Adrenal gland (tissue), 12 donors: ENCODE results near the gene SLC15A1. TPM values are rescaled to one million over a fixed set of nuclear protein-coding genes. Genes with fewer than 3 reads are reported as not detected.

Experiments
- DNase-seq, 7 donors: peaks; one replicate each; pipeline ENCODE4 v3.0.0-alpha.2; 2019 to 2020
- H3K27ac ChIP-seq, 5 donors: fragments of 200-600 bp; sonication (generic) in 4 of 5; 1 replicate in 3 of 5; 2 replicates in 2 of 5; pipeline versions ENCODE4 v1.5.1 to v1.8.0; 2016 to 2020; ENCODE audit warnings: mild to moderate bottlenecking in 1 of 5
- H3K27me3 ChIP-seq: fragments of 200-600 bp; 2 replicates; pipeline ENCODE4 v1.8.0; 2021
- H3K36me3 ChIP-seq, 2 donors: fragments of 200-600 bp; replicated peaks in 1 of 2; 1 replicate in 1 of 2; 2 replicates in 1 of 2; pipeline versions ENCODE4 v1.5.1 to v1.8.0; 2018 to 2022
- H3K4me1 ChIP-seq, 2 donors: fragments of 200-600 bp; replicated peaks in 1 of 2; 1 replicate in 1 of 2; 2 replicates in 1 of 2; pipeline versions ENCODE4 v1.5.1 to v1.8.0; 2018 to 2021
- H3K4me3 ChIP-seq, 4 donors: fragments of 200-600 bp; sonication (generic) in 3 of 4; one replicate each; pipeline ENCODE4 v1.5.1; 2016 to 2018
- H3K9me3 ChIP-seq, 3 donors: fragments of 200-600 bp; sonication (generic) in 1 of 3; replicated peaks in 1 of 3; 1 replicate in 2 of 3; 2 replicates in 1 of 3; pipeline versions ENCODE4 v1.5.1 to v1.8.0; 2016 to 2021
- POLR2A ChIP-seq, 2 donors: fragments of 450-650 bp; IDR thresholded peaks; one replicate each; pipeline ENCODE4 v1.6.1; 2017; ENCODE audit warnings: antibody characterized with exemption in 2 of 2, mild to moderate bottlenecking in 2 of 2, moderate library complexity in 1 of 2
- WGBS, 4 donors: extraction: QIAGEN DNeasy Blood & Tissue Kit in 2 of 4; methylation state at CpG; one replicate each; pipeline versions ENCODE4 v1.1.5 to v1.1.7; 2013 to 2017; 5-methylcytosine and 5-hydroxymethylcytosine counted together
- intact Hi-C, 2 donors: fragments of 100-400 bp; cut with DNase I; formaldehyde crosslinking; loops; one replicate each; pipeline versions ENCODE4 v1.14.1 to v1.15.0; 2022 to 2023
- polyA plus RNA-seq, 3 donors: library from polyadenylated mRNA; stranded (reverse); fragments of 200-250 nt in 2 of 3; fragments of 350-450 nt in 1 of 3; fragmentation: Illumina TruSeq in 1 of 3; extraction: RNeasy Lipid Tissue Mini Kit (QIAGEN cat#74804) in 1 of 3; gene quantifications; one replicate each; pipeline ENCODE4 v1.2.3, GENCODE V29; 2013 to 2014
- total RNA-seq, 9 donors: library from RNA; depleted of rRNA in 4 of 9; stranded (reverse); fragments of >200 nt in 4 of 9; fragments of 120-200 nt in 1 of 9; fragmentation: NEBNext Ultra II Directional in 1 of 9; extraction: Animal tissue kit (Norgen Biotek cat#: 25700) in 1 of 9; gene quantifications; one replicate each; pipeline versions ENCODE4 v1.1.0 to v1.2.4, GENCODE V29; 2013 to 2023
- TF ChIP-seq, protein P1 (sequence below), 6 experiments: fragments of 450-650 bp in 4 of 6; fragments of 200-600 bp in 2 of 6; sonication (generic) in 1 of 6; IDR thresholded peaks; 1 replicate in 5 of 6; 2 replicates in 1 of 6; pipeline versions ENCODE4 v1.5.1 to v1.8.0; 2016 to 2021; ENCODE audit warnings: antibody characterized with exemption in 6 of 6, mild to moderate bottlenecking in 2 of 6, moderate library complexity in 1 of 6
- donor health status: healthy with polysubstance abuse.
- donor health status: Bipolar disorder and iron deficiency.
- donor health status: DM: yes; HTN: yes; CAD: no.
- donor health status: DM: no; HTN: no; CAD: no.
- donor health status: DM: no; HTN: no; CAD: no.
- donor health status: DM: yes; HTN: yes; CAD: no.

Gene SLC15A1
- total and polyA plus RNA-seq, 12 donors = 0.06 to 0.17 (median 0.07) TPM; not detected in 8

DNA sequence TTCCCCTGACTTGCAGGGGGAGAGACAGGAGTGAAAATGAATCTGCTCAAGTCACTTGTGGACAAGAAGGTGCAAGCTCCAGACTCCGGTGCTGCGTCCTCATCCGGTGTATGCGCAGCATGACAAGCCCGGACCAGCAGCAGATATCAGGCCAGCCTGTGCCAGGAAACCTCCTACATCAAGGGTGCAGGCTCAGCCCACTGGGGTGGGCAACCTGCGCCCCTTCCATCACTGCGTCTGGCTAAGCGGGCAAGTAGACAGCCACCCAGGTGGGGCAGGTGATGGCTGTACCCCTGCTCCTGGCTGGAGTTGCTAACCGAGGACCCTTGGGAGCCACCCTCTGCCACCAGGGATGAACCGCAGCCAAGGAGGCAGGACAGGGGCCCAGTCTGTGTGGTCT is 32.9 kb upstream of the SLC15A1 start:
- H3K4me3 ChIP-seq = no peak overlapping the region
- TF ChIP-seq, protein P1, sequence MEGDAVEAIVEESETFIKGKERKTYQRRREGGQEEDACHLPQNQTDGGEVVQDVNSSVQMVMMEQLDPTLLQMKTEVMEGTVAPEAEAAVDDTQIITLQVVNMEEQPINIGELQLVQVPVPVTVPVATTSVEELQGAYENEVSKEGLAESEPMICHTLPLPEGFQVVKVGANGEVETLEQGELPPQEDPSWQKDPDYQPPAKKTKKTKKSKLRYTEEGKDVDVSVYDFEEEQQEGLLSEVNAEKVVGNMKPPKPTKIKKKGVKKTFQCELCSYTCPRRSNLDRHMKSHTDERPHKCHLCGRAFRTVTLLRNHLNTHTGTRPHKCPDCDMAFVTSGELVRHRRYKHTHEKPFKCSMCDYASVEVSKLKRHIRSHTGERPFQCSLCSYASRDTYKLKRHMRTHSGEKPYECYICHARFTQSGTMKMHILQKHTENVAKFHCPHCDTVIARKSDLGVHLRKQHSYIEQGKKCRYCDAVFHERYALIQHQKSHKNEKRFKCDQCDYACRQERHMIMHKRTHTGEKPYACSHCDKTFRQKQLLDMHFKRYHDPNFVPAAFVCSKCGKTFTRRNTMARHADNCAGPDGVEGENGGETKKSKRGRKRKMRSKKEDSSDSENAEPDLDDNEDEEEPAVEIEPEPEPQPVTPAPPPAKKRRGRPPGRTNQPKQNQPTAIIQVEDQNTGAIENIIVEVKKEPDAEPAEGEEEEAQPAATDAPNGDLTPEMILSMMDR (IDR thresholded peaks at IDR 0.05) = no peak
- no peak for TF ChIP-seq POLR2A (IDR thresholded peaks at IDR 0.05)
- intact Hi-C loops = no loop called here
- no peaks in the 10 kb centered on the region for H3K4me1 ChIP-seq
- DNase-seq = no peak
- no peak overlapping the region for H3K27ac ChIP-seq
- WGBS, 4 donors = 83 to 91% (median 90%) methylated on average over 5 to 10 of the region's 10 CpGs
- no peaks in the 10 kb centered on the region for H3K9me3 ChIP-seq
- no peaks in the 10 kb centered on the region for H3K27me3 ChIP-seq
- H3K36me3 ChIP-seq = no peaks in the 10 kb centered on the region

GRCh38 chr13:98784666-98785065 is 32.2 kb upstream of the SLC15A1 start:
- Histone ChIP-seq H3K36me3 (no peaks in the 10 kb centered on the region), H3K27ac (no peak overlapping the region), H3K4me3 (no peak overlapping the region), H3K4me1 (no peaks in the 10 kb centered on the region), H3K9me3 (no peaks in the 10 kb centered on the region), H3K27me3 (no peaks in the 10 kb centered on the region)
- no peak for TF ChIP-seq POLR2A (IDR thresholded peaks at IDR 0.05)
- TF ChIP-seq, protein P1 (IDR thresholded peaks at IDR 0.05) = no peak
- DNase-seq = no peak
- intact Hi-C loops = no loop called here
- WGBS, 4 donors = 86 to 98% (median 90%) methylated on average over 6 to 8 of the region's 8 CpGs

DNA sequence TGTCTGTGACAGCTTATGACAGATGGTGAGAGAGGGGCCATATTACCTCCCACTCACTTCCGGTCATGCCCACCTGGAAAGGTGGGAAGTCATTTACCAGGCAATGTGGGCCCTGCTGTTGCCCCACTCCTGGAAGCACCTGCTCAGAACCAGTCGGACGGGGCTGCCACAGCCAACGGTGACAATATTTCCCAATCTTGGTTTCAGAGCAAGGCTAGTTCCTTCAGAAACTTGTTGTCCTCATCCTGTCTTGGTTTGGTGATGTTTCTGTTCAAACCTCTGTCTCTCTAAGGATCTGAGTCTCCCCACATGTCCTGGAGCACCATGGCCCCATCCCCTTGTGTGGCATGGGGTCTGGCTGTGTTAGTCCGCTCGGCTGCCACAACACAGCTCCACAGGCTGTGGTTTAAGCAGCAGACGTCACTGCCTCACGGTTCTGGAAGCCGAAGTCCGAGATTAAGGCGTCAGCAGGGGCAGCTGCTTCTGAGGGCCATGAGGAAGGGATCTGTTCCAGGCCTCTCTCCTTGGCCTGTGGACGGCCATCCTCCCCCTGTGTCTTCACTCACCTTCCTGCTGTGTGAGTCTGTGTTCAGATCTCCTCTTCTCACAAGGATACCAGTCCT is 31.5 kb upstream of the SLC15A1 start:
- DNase-seq = no peak
- TF ChIP-seq POLR2A (IDR thresholded peaks at IDR 0.05) = no peak
- TF ChIP-seq, protein P1 (IDR thresholded peaks at IDR 0.05) = no peak
- Histone ChIP-seq H3K27ac (no peak overlapping the region), H3K4me1 (no peaks in the 10 kb centered on the region), H3K9me3 (no peaks in the 10 kb centered on the region), H3K27me3 (no peaks in the 10 kb centered on the region), H3K36me3 (no peaks in the 10 kb centered on the region), H3K4me3 (no peak overlapping the region)
- 82 to 88% (median 86%) methylated on average over 9 to 12 of the region's 12 CpGs for WGBS, 4 donors
- intact Hi-C loops = no loop called here

DNA sequence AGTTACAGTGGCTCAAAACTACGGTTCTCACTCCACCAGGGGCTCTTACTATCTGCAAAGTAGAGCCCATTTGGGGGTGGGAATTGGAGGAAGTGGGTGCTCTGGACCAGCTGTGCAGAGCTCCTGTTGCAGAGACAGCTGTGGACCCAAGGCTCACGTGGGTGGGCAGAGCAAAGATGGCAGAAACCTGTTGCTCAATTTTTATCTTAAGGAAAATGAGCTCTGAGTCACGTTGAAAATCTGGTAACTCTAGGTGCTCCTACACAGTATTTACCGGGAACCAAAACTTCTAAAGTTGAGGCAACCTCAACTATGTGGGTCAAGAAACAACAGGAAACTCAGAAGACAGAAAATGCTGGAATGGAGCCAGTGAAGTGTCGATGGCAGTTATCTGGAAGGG is 30.2 kb upstream of the SLC15A1 start:
- intact Hi-C loops = no loop called here

More for the DNA sequence above, 30.2 kb upstream of the SLC15A1 start:
- H3K27me3 ChIP-seq = no peaks in the 10 kb centered on the region
- TF ChIP-seq POLR2A (IDR thresholded peaks at IDR 0.05) = no peak
- TF ChIP-seq, protein P1 (IDR thresholded peaks at IDR 0.05) = no peak
- H3K4me3 ChIP-seq = no peak overlapping the region
- no peaks in the 10 kb centered on the region for H3K4me1 ChIP-seq
- H3K36me3 ChIP-seq = no peaks in the 10 kb centered on the region
- no peak for DNase-seq
- no peaks in the 10 kb centered on the region for H3K9me3 ChIP-seq
- no peak overlapping the region for H3K27ac ChIP-seq
- WGBS, 4 donors = 53 to 70% (median 63%) methylated on average over 5 of the region's 5 CpGs
